Measurements from ENCODE around the gene WDFY3. TPM values are rescaled to one million over a fixed set of nuclear protein-coding genes. Genes with fewer than 3 reads are reported as not detected.

WDFY3 gene
- total and polyA plus RNA-seq, 12 donors = 9.5 to 284 (median 85.0) TPM

GRCh38 chr4:84751707-84752106, 214.8 kb downstream of the WDFY3 start:
- DNase-seq = no peak
- Histone ChIP-seq H3K4me1 (replicated peaks in 1 of 2) (peaks cover 5 to 19% of the 10 kb centered on the region in 2 donors), H3K27ac (peak overlapping the region in 1 of 5 donors; percentile 15), H3K4me3 (no peak overlapping the region), H3K27me3 (no peaks in the 10 kb centered on the region), H3K36me3 (replicated peaks in 1 of 2) (peaks cover 0 to 51% of the 10 kb centered on the region in 2 donors), H3K9me3 (replicated peaks in 1 of 3) (no peaks in the 10 kb centered on the region)
- WGBS, 4 donors = 56 to 62% (median 60%) methylated on average over 4 of the region's 4 CpGs
- no peak for TF ChIP-seq CTCF (IDR thresholded peaks at IDR 0.05)
- TF ChIP-seq POLR2A (IDR thresholded peaks at IDR 0.05) = no peak
- intact Hi-C loops (cut with DNase I) = loop anchor here in 1 of 2 donors (2.0 kb wide), 1 partner anchor 219 kb away; no protein-coding TSS in a partner anchor

GRCh38 chr4:84750960-84751283, 215.6 kb downstream of the WDFY3 start:
- no peak overlapping the region for H3K4me3 ChIP-seq
- 87 to 97% (median 91%) methylated on average over 3 of the region's 3 CpGs for WGBS, 4 donors
- H3K27ac ChIP-seq = peak overlapping the region in 2 of 5 donors; percentile 15 to 18
- H3K36me3 ChIP-seq (replicated peaks in 1 of 2) = peaks cover 0 to 54% of the 10 kb centered on the region in 2 donors
- H3K4me1 ChIP-seq (replicated peaks in 1 of 2) = peaks cover 5 to 19% of the 10 kb centered on the region in 2 donors
- no peaks in the 10 kb centered on the region for H3K9me3 ChIP-seq (replicated peaks in 1 of 3)
- no peaks in the 10 kb centered on the region for H3K27me3 ChIP-seq
- TF ChIP-seq CTCF (IDR thresholded peaks at IDR 0.05) = no peak
- no peak for TF ChIP-seq POLR2A (IDR thresholded peaks at IDR 0.05)
- no peak for DNase-seq
- intact Hi-C loops (cut with DNase I) = loop anchor here in 1 of 2 donors (2.0 kb wide), 1 partner anchor 220 kb away; no protein-coding TSS in a partner anchor

- peak in 3 of 7 donors; percentile 22 to 30 (median 27) for DNase-seq
- 4 to 9% (median 6%) methylated on average over 1 of the region's 1 CpG for WGBS, 4 donors
- TF ChIP-seq POLR2A (IDR thresholded peaks at IDR 0.05) (no peak), CTCF (IDR thresholded peaks at IDR 0.05) (peak; percentile 44 to 81 (median 66))
- H3K4me3 ChIP-seq = no peak overlapping the region
- peak overlapping the region in 2 of 5 donors; percentile 15 to 18 for H3K27ac ChIP-seq
- H3K36me3 ChIP-seq (replicated peaks in 1 of 2) = peaks cover 0 to 54% of the 10 kb centered on the region in 2 donors
- peaks cover 5 to 19% of the 10 kb centered on the region in 2 donors for H3K4me1 ChIP-seq (replicated peaks in 1 of 2)
- intact Hi-C loops (cut with DNase I) = loop anchor here in 1 of 2 donors (2.0 kb wide), 1 partner anchor 220 kb away; no protein-coding TSS in a partner anchor
- no peaks in the 10 kb centered on the region for H3K27me3 ChIP-seq
- H3K9me3 ChIP-seq (replicated peaks in 1 of 3) = no peaks in the 10 kb centered on the region
Measured at GRCh38 chr4:84750260-84750959, 216.1 kb downstream of the WDFY3 start.

GRCh38 chr4:84740057-84740456, 226.4 kb downstream of the WDFY3 start:
- WGBS, 4 donors = 91 to 100% (median 94%) methylated on average over 2 of the region's 2 CpGs
- Histone ChIP-seq H3K27ac (no peak overlapping the region), H3K36me3 (replicated peaks in 1 of 2) (peaks cover 0 to 69% of the 10 kb centered on the region in 2 donors), H3K27me3 (no peaks in the 10 kb centered on the region), H3K4me1 (replicated peaks in 1 of 2) (no peaks in the 10 kb centered on the region), H3K9me3 (replicated peaks in 1 of 3) (no peaks in the 10 kb centered on the region), H3K4me3 (no peak overlapping the region)
- TF ChIP-seq POLR2A (IDR thresholded peaks at IDR 0.05) = no peak
- TF ChIP-seq CTCF (IDR thresholded peaks at IDR 0.05) = no peak
- DNase-seq = no peak
- intact Hi-C loops (cut with DNase I) = no loop called here
